Mucosa of stomach (tissue), 1 donor: ENCODE measurements around the gene NUP85.
"Not testable (repeated sequence)": the region's sequence is repeated elsewhere in the genome, so short reads cannot be mapped to it uniquely, and the experiment has no call there.

Source experiments
- H3K27me3 ChIP-seq: one replicate; pipeline ENCODE4 v1.7.0; 2013; ENCODE audit warnings: mild to moderate bottlenecking, low read length; ENCODE audit not compliant: control insufficient read depth, insufficient read depth
- H3K36me3 ChIP-seq: one replicate; pipeline ENCODE4 v1.7.0; 2013; ENCODE audit warnings: low read length; ENCODE audit not compliant: control insufficient read depth, insufficient read depth
- H3K4me1 ChIP-seq: one replicate; pipeline ENCODE4 v1.7.0; 2013; ENCODE audit warnings: mild to moderate bottlenecking, low read length; ENCODE audit not compliant: control insufficient read depth, insufficient read depth
- H3K4me3 ChIP-seq: one replicate; pipeline ENCODE4 v1.7.0; 2013; ENCODE audit warnings: low read length
- H3K9ac ChIP-seq: one replicate; pipeline ENCODE4 v1.7.0; 2013; ENCODE audit warnings: mild to moderate bottlenecking, low read length, moderate library complexity
- H3K9me3 ChIP-seq: one replicate; pipeline ENCODE4 v1.7.0; 2013; ENCODE audit warnings: mild to moderate bottlenecking, low read length, moderate library complexity; ENCODE audit not compliant: control insufficient read depth
- donor health status: Pancreatic carcinoma.

Gene NUP85

DNA sequence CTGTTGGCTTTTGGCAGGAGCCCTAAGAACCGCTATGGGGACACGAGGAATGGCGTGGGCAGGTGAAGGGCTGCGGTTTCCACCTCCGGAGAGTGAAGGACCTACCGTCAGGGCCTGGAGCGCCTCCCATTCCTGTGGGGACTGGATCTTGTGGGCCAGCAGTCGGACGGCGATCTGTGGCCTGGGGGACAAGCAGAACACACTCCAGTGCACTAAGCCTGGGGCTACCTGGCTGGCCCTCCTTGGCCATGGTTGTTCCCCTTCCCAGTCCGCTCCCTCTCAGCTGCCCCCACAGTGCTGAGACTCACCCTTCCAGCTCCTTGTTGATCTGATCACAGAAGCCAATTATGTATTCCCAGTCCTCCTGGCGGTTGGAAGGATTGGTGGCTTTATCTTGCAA lies 40.9 kb downstream of the NUP85 start:
- Histone ChIP-seq H3K9ac (no peak overlapping the region), H3K36me3 (peaks cover 27% of the 10 kb centered on the region), H3K4me1 (peaks cover 3% of the 10 kb centered on the region)

DNA sequence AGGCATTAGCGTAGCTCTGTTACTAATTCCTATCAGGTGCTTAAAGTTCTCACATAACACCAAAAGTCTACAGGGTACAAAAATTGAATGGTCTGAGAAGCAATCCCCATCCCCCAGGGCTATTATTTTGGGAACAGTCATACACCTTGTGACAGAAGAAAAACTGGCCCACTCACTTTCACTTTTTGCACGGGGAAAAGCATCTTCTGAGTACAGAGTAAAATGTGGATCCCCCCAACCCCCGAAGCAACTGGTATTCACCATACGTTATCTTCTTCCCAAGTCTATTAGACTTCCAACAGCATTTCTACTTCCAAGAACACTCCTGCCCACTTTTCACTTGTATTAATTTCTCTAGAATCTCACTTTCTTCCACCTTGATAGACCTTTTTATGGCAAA lies 44.1 kb downstream of the NUP85 start:
- Histone ChIP-seq H3K9me3 (no peaks in the 10 kb centered on the region), H3K4me3 (no peak overlapping the region), H3K27me3 (no peaks in the 10 kb centered on the region), H3K4me1 (peaks cover 3% of the 10 kb centered on the region), H3K9ac (no peak overlapping the region), H3K36me3 (peaks cover 14% of the 10 kb centered on the region)

More for the DNA sequence above, 40.9 kb downstream of the NUP85 start:
- Histone ChIP-seq H3K9me3 (no peaks in the 10 kb centered on the region), H3K27me3 (no peaks in the 10 kb centered on the region), H3K4me3 (no peak overlapping the region)

DNA sequence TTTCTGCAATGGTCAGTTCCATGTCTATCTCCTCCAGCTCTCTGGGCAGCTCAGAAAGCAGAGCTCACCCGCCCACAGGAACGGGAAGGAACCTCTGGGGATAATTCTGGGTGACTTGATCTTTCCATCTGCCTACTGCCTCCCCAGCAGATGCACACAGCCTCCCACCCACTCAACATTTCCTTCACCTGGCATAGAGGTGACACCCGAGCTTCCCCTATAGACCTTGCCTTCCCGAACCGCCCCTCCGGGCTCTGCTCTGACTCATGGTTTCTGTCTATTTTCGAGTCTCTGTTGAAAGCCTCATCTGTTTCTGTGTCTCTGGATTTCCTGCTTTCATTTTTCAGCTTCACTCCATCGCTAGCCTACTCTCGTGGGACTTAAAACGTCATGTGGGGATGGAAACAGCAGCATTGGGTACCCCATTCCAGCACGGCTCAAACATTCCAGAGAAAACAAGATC lies 44.6 kb downstream of the NUP85 start:
- Histone ChIP-seq H3K27me3 (no peaks in the 10 kb centered on the region), H3K4me1 (peaks cover 3% of the 10 kb centered on the region), H3K9ac (no peak overlapping the region), H3K36me3 (peaks cover 14% of the 10 kb centered on the region), H3K9me3 (no peaks in the 10 kb centered on the region), H3K4me3 (no peak overlapping the region)

DNA sequence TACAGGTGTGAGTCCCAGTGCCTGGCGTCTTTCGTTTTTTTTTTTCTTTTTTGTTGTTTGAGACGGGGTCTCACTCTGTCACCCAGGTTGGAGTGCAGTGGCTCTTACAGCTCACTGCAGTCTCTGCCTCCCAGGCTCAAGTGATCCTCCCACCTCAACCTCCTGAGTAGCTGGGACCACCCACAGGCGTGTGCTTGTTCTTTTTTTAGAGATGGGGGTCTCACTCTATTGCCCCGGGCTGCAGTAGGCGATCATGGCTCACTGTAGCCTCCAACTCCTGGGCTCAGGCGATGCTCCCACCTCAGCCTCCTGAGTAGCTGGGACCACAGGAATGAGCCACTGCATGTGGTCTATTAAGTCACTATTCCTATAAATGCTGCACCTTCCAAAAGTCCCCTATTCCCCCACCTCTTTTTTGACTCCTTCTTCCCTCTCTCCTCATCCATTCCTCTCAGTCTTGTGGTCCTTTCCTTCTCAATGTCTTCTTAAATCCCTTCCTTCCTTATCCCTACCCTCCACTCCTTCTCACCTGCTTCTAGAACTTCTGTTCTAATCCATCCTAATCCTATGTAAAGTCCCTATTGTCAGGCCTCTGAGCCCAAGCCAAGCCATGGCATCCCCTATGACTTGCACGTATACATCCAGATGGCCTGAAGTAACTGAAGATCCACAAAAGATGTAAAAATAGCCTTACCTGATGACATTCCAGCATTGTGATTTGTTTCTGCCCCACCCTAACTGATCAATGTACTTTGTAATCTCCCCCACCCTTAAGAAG lies 46.7 kb downstream of the NUP85 start:
- no peak overlapping the region for H3K4me3 ChIP-seq
- H3K36me3 ChIP-seq = peaks cover 4% of the 10 kb centered on the region
- H3K9ac ChIP-seq = no peak overlapping the region
- peaks cover 3% of the 10 kb centered on the region for H3K4me1 ChIP-seq
- no peaks in the 10 kb centered on the region for H3K9me3 ChIP-seq
- no peaks in the 10 kb centered on the region for H3K27me3 ChIP-seq

DNA sequence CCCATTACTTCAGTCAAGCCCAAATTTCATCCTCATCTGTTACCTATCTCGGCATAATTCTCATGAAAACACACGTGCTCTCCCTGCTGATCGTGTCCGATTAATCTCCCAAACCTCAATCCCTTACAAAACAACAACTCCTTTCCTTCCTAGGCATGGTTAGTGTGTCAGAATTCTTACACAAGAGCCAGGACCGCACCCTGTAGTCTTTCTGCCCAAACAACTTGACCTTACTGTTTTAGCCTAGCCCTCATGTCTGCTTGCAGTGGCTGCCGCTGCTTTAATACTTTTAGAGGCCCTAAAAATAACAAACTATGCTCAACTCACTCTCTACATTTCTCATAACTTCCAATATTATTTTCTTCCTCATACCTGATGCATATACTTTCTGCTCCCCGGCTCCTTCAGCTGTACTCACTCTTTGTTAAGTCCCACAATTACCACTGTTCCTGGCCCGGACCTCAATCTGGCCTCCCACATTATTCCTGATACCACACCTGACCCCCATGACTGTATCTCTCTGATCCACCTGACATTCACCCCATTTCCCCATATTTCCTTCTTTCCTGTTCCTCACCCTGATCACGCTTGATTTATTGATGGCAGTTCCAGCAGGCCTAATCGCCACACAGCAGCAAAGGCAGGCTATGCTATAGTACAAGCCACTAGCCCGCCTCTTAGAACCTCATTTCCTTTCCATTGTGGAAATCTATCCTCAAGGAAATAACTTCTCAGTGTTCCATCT lies 50.6 kb downstream of the NUP85 start:
- not testable (repeated sequence) for H3K4me3 ChIP-seq
- H3K4me1 ChIP-seq = peaks cover 14% of the 10 kb centered on the region

DNA sequence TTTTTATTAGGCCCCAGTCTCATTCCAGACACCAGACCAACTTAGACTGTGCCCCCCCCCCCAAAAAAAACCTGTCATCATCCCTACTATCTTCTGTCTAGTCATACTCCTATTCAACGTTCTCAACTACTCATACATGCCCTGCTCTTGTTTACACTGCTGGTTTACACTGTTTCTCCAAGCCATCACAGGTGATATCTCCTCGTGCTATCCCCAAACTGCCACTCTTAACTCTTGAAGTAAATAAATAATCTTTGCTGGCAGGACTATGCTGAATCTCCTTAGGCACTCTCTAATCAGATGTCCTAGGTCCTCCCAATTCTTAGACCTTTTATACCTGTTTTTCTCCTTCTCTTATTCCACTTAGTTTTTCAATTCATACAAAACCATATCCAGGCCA lies 51.7 kb downstream of the NUP85 start:
- not testable (repeated sequence) for H3K4me3 ChIP-seq, H3K9me3 ChIP-seq, H3K36me3 ChIP-seq, H3K9ac ChIP-seq, H3K27me3 ChIP-seq
- H3K4me1 ChIP-seq = peaks cover 14% of the 10 kb centered on the region

More for the DNA sequence above, 50.6 kb downstream of the NUP85 start:
- H3K27me3 ChIP-seq, H3K9ac ChIP-seq, H3K9me3 ChIP-seq, H3K36me3 ChIP-seq: not testable (repeated sequence)

DNA sequence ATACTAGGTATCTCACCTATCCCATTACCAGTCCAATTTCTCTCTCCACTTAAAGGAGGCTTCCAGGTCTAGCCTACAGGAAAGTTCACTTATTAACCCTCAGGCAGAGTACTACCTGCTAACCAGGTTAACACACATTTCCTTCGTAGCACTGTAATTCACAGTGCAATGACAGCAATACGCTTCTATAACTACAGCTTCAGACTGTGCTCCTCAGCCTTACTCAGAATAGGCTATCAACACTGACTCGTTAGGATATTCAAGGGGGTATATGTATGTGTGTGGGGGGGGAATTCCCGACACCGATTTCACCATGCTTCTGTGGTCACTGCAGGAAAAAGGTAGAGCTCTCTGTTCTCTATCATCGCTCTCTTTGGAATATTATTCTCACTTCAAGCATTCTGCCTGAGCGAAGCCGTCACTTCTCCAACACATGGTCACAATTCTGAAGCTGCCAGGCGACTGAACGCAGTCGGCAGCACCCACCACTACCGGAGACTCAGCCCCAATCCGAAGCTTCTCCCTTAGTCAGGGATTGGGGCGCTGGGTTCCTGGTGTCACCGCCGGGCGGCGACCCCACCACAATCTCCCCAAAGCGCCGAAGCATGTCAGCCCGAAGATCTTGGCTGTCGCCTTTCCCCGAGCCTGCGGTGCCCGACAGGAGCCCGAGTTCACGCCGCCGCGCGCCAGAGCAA lies 55.3 kb downstream of the NUP85 start:
- Histone ChIP-seq H3K4me3 (peak overlapping the region; percentile 92), H3K9me3 (no peaks in the 10 kb centered on the region), H3K27me3 (no peaks in the 10 kb centered on the region), H3K9ac (peak overlapping the region; percentile 97), H3K36me3 (peaks cover 5% of the 10 kb centered on the region), H3K4me1 (peaks cover 21% of the 10 kb centered on the region)

DNA sequence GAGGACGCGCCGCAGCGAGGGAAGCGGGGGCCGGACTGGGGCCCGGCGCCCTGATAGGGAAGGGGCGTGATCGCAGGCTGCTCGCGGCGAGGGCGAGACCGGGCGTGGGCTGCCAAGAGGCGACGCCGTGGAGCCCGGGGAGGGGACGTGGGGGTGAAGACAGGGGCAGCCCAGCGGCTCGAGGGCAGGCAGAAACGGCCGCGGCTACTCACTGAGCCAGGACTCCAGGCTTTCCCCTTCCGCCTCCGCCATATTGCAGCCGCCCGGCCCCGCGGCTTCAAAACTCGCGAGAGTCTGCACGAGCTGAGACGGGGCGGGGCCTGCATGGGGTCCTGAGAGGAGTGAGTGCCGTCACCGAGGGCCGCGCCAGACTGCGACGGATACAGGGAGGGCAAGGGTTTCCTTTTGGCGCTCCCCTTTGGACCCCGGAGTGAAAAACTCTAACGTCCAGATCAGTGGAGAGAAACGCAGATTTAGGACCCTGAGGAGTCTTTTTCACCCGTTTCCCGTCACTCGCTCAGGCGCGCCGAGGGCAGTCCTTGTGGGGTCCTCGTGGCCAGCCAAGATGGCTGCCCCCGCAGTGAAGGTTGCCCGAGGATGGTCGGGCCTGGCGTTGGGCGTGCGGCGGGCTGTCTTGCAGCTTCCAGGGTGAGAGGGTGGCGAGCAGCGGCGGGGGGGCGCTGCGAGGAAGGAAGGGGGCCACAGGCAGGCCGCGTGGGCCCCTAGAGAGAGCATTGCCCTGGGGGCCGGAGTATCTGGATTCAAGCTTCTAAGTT lies 56.0 kb downstream of the NUP85 start, which contains the start of the genes GGA3 and MRPS7:
Gene GGA3 (minus strand): TSS at position 271 of the 776 bp plus-strand sequence. CDS start 19 bp downstream, at position 252.
Gene MRPS7 (plus strand): TSS at position 544 of the 776 bp plus-strand sequence. CDS start 22 bp downstream, at position 566.
- H3K9me3 ChIP-seq = no peaks in the 10 kb centered on the region
- peaks cover 5% of the 10 kb centered on the region for H3K36me3 ChIP-seq
- peaks cover 21% of the 10 kb centered on the region for H3K4me1 ChIP-seq

DNA sequence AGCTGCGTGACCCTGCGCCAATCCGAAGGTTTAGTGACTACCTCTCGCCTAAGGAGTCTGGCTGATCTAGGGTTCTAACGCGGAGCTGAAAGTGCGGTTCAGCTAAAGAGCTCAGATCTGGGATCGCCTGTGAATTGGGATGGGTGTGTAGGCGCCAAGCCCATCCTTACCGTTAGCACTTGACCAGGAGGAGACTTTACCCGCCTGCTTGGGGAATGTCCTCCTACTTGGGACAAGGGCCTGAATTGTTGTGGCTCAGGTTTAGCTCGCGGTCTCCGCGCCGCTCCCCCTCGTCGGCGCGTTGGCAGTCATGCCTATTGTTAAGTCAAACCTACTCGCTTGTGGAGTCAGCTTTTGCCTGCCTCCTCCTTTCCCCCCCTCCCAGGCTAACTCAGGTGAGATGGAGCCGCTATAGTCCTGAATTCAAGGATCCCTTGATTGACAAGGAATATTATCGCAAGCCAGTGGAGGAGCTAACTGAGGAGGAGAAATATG lies 56.7 kb downstream of the NUP85 start:
- H3K27me3 ChIP-seq = no peaks in the 10 kb centered on the region
- H3K9ac ChIP-seq = peak overlapping the region; percentile 97
- no peaks in the 10 kb centered on the region for H3K9me3 ChIP-seq
- peak overlapping the region; percentile 92 for H3K4me3 ChIP-seq
- H3K4me1 ChIP-seq = peaks cover 25% of the 10 kb centered on the region
- H3K36me3 ChIP-seq = peaks cover 5% of the 10 kb centered on the region

More for the DNA sequence above, 56.0 kb downstream of the NUP85 start, which contains the start of the genes GGA3 and MRPS7:
- no peaks in the 10 kb centered on the region for H3K27me3 ChIP-seq
- H3K4me3 ChIP-seq = peak within 1 kb of the TSS; percentile 92
- H3K9ac ChIP-seq = peak within 1 kb of the TSS; percentile 97

DNA sequence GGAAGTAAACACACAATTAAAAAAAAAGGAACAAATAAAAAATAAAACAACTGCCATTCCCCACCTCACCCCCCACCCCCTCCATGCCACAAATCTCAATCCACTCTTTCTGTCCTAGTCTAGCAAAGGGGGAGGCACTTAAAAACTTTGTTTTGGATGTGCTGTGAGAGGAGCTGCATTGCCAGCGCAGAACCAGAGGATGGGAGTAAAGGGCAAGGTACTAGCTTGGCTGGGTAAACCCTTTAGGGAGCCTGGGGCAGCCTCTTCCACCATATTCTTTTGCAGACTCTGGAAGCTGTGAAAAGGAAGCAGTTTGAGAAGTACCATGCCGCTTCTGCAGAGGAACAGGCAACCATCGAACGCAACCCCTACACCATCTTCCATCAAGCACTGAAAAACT lies 57.6 kb downstream of the NUP85 start:
- no peaks in the 10 kb centered on the region for H3K9me3 ChIP-seq
- no peak overlapping the region for H3K9ac ChIP-seq
- H3K4me1 ChIP-seq = peaks cover 33% of the 10 kb centered on the region
- H3K4me3 ChIP-seq = no peak overlapping the region
- H3K36me3 ChIP-seq = peaks cover 5% of the 10 kb centered on the region
- no peaks in the 10 kb centered on the region for H3K27me3 ChIP-seq

DNA sequence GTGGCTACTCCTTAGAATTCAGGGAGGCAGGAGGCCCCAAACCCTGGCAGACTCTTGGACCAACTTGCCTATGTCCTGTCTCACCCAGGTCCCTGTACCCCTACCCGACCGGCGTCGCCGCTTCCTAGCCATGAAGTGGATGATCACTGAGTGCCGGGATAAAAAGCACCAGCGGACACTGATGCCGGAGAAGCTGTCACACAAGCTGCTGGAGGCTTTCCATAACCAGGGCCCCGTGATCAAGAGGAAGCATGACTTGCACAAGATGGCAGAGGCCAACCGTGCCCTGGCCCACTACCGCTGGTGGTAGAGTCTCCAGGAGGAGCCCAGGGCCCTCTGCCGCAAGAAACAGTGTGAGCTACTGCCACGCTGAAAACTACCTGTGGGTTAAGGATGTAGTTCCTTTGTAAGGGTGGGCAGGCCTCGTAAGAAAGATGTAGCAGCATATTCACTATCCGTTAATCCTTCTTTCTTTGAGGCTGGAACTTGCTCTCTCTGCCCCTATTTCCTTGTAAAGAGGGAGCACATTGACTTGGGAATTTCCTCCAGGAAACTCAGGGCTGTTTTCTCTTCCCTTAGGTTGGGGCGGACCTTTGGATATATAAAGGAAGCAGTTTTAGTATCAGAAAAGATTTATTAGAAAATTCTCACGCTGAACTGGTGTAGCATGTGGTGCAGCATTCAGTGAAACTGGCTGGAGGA lies 60.3 kb downstream of the NUP85 start:
- Histone ChIP-seq H3K9ac (no peak overlapping the region), H3K36me3 (peaks cover 5% of the 10 kb centered on the region), H3K9me3 (no peaks in the 10 kb centered on the region), H3K27me3 (no peaks in the 10 kb centered on the region), H3K4me1 (peaks cover 30% of the 10 kb centered on the region), H3K4me3 (no peak overlapping the region)
